Kidney tubule cell (primary cell): ENCODE data around the gene ST6GAL1.

Source experiments
- DNase-seq: peaks from one replicate; pipeline ENCODE4 v3.0.0-alpha.2; 2018; ENCODE audit warnings: low spot score

Gene ST6GAL1

DNA sequence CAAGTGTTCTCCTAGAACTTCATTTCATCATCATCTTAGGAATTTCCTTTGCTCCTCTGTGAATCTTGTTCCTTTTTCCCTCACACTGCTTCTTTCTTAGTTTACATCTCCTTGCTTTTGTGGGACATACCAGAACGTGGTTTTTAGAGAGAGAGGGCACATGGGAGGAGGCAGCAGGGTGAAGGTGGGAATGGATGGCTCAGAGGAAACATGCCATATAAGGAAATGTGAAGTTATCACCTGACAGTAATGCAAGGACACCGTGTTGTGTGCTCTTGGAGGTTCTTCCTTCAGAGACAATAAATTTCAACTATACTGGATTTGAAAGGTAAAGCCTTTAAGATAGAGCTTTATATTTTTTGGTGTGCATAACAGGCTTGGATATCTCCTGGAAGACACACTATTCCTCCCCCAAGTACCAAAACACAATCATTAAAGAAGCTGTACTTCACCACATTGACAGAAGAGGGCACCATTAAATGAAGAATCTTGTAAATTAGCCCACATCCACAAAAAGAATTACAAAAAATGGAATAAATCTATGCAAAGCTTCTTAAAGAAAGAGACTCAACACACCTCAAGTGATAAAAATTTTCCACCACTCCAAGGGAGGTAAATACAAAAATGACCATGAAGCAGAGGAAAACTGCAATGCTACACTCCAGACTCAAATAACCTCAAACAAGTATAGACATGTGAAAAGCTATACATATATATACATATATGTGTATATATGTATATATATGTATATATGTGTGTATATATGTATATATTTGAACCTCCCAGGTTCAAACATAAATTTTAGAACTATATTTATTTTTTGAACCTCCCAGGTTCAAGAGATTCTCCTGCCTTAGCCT is 182.8 kb downstream of the ST6GAL1 start:
- peak; percentile 43 for DNase-seq

DNA sequence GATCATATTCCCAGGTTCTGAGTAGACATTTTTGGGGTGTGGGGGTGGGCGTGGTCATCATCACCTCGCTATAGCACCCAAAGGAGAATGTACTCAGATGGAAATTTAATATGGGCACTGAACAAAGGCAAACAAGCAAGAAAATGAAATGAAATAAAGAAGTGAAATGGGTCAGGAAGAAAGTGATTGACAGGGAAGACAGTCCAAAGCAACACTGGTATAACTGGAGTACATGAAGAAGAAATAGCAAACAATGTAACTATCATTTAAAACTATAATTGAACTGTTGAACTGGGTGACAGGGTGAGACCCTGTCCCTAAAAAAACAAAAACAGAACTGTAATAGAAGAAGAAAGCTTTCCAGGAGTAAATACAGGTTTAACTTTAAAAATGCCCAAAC is 184.2 kb downstream of the ST6GAL1 start:
- no peak for DNase-seq

DNA sequence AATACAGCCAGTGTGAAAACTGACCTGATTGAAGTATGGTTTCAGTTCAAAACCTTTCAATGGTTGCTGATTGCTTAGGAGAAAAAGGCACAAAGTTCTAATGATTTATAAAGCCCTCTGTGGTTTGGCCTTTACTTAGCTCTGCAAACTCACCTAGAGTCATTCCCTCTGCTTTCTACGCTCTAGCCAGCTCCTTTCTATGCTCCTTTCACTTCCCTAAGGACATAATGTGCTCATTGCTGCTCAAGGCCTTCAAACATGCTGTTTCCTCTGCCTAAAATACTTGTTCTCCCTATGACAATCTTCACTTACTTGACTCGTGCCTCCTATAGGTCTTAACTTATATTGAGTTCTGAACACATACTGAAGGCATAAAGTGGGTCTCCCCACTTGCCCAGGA is 190.0 kb downstream of the ST6GAL1 start:
- DNase-seq: no peak

DNA sequence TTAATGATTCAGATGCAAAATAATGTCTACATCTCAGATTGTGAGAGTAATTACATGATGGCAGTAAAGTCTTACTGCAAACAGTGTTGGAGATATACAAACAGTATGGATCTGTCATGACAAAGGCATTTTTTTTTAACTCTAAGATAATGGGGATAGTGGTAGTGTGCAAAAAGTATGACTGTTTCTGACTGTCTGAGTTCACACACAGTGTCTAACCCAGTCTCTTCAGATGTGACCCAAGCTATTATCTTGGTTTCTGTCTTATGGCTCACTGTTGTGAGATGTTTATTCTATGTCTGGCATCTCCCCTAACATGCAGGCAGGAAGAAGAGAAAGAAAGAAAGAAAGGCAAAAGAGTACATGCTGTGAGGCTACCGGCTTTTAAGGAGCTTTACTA is 191.9 kb downstream of the ST6GAL1 start:
- no peak for DNase-seq

DNA sequence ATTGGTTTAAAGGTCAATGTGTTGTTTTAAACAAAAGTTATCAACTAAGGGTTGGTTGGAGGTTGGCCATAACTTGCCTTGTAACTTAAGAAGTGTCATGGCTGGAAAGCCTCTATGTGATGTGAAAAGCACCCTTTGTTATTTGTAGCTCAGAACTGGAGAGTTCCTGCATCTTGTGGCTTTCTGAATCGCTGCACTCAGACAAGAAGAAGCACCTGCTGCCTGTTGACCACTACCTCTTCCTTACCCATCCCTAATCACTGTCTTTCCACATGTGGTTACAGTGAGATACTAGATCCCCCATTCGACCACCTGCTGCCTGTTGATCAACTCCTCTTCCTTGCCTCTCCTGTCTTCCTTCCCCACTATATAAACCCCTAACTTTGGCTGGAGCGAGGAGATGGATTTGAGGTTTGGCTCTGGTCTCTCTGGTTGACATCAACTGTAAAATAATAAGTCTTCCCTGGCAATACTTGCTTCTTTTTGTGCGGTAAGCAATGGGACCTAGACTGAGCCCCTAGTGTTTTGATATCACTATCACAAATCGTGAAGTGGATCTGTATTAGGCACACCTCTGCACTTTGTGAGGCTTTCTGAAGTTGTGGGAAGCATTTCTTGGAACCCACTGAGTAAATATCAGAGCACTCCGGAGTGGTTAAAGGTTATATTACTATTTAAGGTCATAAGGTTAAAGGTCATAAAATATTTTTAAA is 195.1 kb downstream of the ST6GAL1 start:
- no peak for DNase-seq
